Endodermal cell (in vitro differentiated cells): ENCODE measurements around the gene ZNF8. TPM values are rescaled to one million over a fixed set of nuclear protein-coding genes. Genes with fewer than 3 reads are reported as not detected.

ENCODE experiments used
- DNase-seq: peaks from one replicate; pipeline ENCODE4 v3.0.0-alpha.2; 2017
- H3K27ac ChIP-seq: 2 replicates; pipeline ENCODE4 v1.5.1; 2013; ENCODE audit warnings: mild to moderate bottlenecking, low read depth, low read length, moderate library complexity
- H3K27me3 ChIP-seq: 2 replicates; pipeline ENCODE4 v1.6.1; 2013; ENCODE audit warnings: mild to moderate bottlenecking, low read length, moderate library complexity; ENCODE audit not compliant: insufficient read depth, control insufficient read depth, poor library complexity, severe bottlenecking
- H3K36me3 ChIP-seq: 2 replicates; pipeline ENCODE4 v1.7.0; 2013; ENCODE audit warnings: mild to moderate bottlenecking, low read length, moderate library complexity; ENCODE audit not compliant: control insufficient read depth, insufficient read depth
- H3K4me1 ChIP-seq: one replicate; pipeline ENCODE4 v1.7.0; 2013; ENCODE audit warnings: low read length; ENCODE audit not compliant: control insufficient read depth, insufficient read depth
- H3K4me3 ChIP-seq: 2 replicates; pipeline ENCODE4 v1.5.1; 2013; ENCODE audit warnings: mild to moderate bottlenecking, low read length, moderate library complexity
- H3K9ac ChIP-seq: 2 replicates; pipeline ENCODE4 v1.6.1; 2013; ENCODE audit warnings: mild to moderate bottlenecking, low read length, moderate library complexity; ENCODE audit not compliant: poor library complexity, severe bottlenecking; ENCODE audit errors: extremely low read depth
- H3K9me3 ChIP-seq: 2 replicates; pipeline ENCODE4 v1.6.1; 2013; ENCODE audit warnings: mild to moderate bottlenecking, low read length, moderate library complexity; ENCODE audit not compliant: control insufficient read depth
- H3K27ac Mint-ChIP-seq: 2 replicates; pipeline ENCODE4 v1.8.0; 2020; ENCODE audit warnings: mixed read lengths
- H3K27me3 Mint-ChIP-seq: 2 replicates; pipeline ENCODE4 v1.8.0; 2021; ENCODE audit warnings: mild to moderate bottlenecking, mixed read lengths; ENCODE audit not compliant: insufficient read depth
- H3K36me3 Mint-ChIP-seq: 2 replicates; pipeline ENCODE4 v1.8.0; 2020; ENCODE audit warnings: low read depth, mixed read lengths
- H3K4me1 Mint-ChIP-seq: 2 replicates; pipeline ENCODE4 v1.8.0; 2020; ENCODE audit warnings: mixed read lengths
- H3K4me3 Mint-ChIP-seq: 2 replicates; pipeline ENCODE4 v1.8.0; 2020; ENCODE audit warnings: mild to moderate bottlenecking, moderate library complexity, mixed read lengths
- H3K9me3 Mint-ChIP-seq: 2 replicates; pipeline ENCODE4 v1.8.0; 2020; ENCODE audit warnings: mild to moderate bottlenecking, mixed read lengths
- CTCF ChIP-seq: fragments of 200-600 bp; sonication (generic); conservative IDR thresholded peaks from 2 replicates; pipeline ENCODE4 v1.5.0; 2021; ENCODE audit warnings: antibody characterized with exemption, mild to moderate bottlenecking
- WGBS, 2 experiments: methylation state at CpG; one replicate each; pipeline versions ENCODE4 v1.1.5 to v1.1.7; 2013; ENCODE audit warnings: missing lambda C conversion rate in 2 of 2, mixed read lengths in 1 of 2; ENCODE audit not compliant: insufficient coverage in 1 of 2, insufficient read length in 1 of 2; 5-methylcytosine and 5-hydroxymethylcytosine counted together
- total RNA-seq, 2 donors: library from RNA; stranded (reverse); fragmentation: NEBNext Ultra II Directional in 1 of 2; extraction: Animal tissue kit (Norgen Biotek cat#: 25700) in 1 of 2; gene quantifications; 2 replicates in 1 of 2; 3 replicates in 1 of 2; pipeline ENCODE4 v1.2.1, GENCODE V29; 2021

ZNF8 gene
- total RNA-seq, 2 donors from 2014 or later, result 14.4 to 16.1 TPM

- 1 to 2% methylated on average over 26 to 53 of the region's 55 CpGs for WGBS, 2 experiments
- Mint-ChIP-seq H3K4me1 (peaks cover 14% of the 10 kb centered on the region), H3K27ac (peak within 1 kb of the TSS; percentile 96), H3K9me3 (no peaks in the 10 kb centered on the region), H3K4me3 (peak within 1 kb of the TSS; percentile 97), H3K27me3 (no peaks in the 10 kb centered on the region), H3K36me3 (peaks cover 45% of the 10 kb centered on the region)
- Histone ChIP-seq H3K4me3 (peak within 1 kb of the TSS; percentile 98), H3K4me1 (no peaks in the 10 kb centered on the region), H3K27ac (peak within 1 kb of the TSS; percentile 34), H3K9me3 (no peaks in the 10 kb centered on the region), H3K9ac (peak within 1 kb of the TSS; percentile 81), H3K27me3 (no peaks in the 10 kb centered on the region), H3K36me3 (peaks cover 67% of the 10 kb centered on the region)
- DNase-seq, result peak; percentile 98
- TF ChIP-seq CTCF, result peak; percentile 17
Measured at GRCh38 chr19:58305065-58305931, 26.5 kb downstream of the ZNF8 start, which contains the start of gene ERVK3-1. TSS of gene ERVK3-1 (plus strand) at chr19:58305377. CDS start at chr19:58312169, 6,792 bp downstream.

- peak overlapping the region; percentile 98 for H3K4me3 ChIP-seq
- peaks cover 39% of the 10 kb centered on the region for H3K36me3 Mint-ChIP-seq
Measured at GRCh38 chr19:58305932-58306323, 27.2 kb downstream of the ZNF8 start.

GRCh38 chr19:58307736-58308135, 29.0 kb downstream of the ZNF8 start:
- H3K4me1 Mint-ChIP-seq, result peaks cover 14% of the 10 kb centered on the region
- DNase-seq, result no peak
- Histone ChIP-seq H3K27ac (no peak overlapping the region), H3K4me3 (no peak overlapping the region), H3K36me3 (peaks cover 59% of the 10 kb centered on the region), H3K4me1 (no peaks in the 10 kb centered on the region), H3K27me3 (no peaks in the 10 kb centered on the region), H3K9ac (no peak overlapping the region), H3K9me3 (no peaks in the 10 kb centered on the region)
- no peak overlapping the region for H3K4me3 Mint-ChIP-seq
- no peaks in the 10 kb centered on the region for H3K9me3 Mint-ChIP-seq
- H3K36me3 Mint-ChIP-seq, result peaks cover 43% of the 10 kb centered on the region
- WGBS, 2 experiments, result 96% methylated on average over 4 of the region's 4 CpGs; no CpG with 5 or more reads in 1 of the 2 experiments
- H3K27ac Mint-ChIP-seq, result no peak overlapping the region
- no peak for TF ChIP-seq CTCF
- H3K27me3 Mint-ChIP-seq, result no peaks in the 10 kb centered on the region

More at GRCh38 chr19:58305932-58306323, 27.2 kb downstream of the ZNF8 start:
- no peak for TF ChIP-seq CTCF
- H3K9me3 ChIP-seq, result no peaks in the 10 kb centered on the region
- no peak for DNase-seq
- H3K4me3 Mint-ChIP-seq, result peak overlapping the region; percentile 97
- peak overlapping the region; percentile 81 for H3K9ac ChIP-seq
- H3K36me3 ChIP-seq, result peaks cover 60% of the 10 kb centered on the region
- peak overlapping the region; percentile 54 for H3K27ac Mint-ChIP-seq
- no peaks in the 10 kb centered on the region for H3K4me1 ChIP-seq
- no peaks in the 10 kb centered on the region for H3K9me3 Mint-ChIP-seq
- no peaks in the 10 kb centered on the region for H3K27me3 ChIP-seq
- H3K27ac ChIP-seq, result no peak overlapping the region
- peaks cover 14% of the 10 kb centered on the region for H3K4me1 Mint-ChIP-seq
- no peaks in the 10 kb centered on the region for H3K27me3 Mint-ChIP-seq
- 70 to 78% methylated on average over 12 of the region's 12 CpGs for WGBS, 2 experiments
